Measurements from ENCODE around the gene DNAH8.

DNAH8 gene, protein sequence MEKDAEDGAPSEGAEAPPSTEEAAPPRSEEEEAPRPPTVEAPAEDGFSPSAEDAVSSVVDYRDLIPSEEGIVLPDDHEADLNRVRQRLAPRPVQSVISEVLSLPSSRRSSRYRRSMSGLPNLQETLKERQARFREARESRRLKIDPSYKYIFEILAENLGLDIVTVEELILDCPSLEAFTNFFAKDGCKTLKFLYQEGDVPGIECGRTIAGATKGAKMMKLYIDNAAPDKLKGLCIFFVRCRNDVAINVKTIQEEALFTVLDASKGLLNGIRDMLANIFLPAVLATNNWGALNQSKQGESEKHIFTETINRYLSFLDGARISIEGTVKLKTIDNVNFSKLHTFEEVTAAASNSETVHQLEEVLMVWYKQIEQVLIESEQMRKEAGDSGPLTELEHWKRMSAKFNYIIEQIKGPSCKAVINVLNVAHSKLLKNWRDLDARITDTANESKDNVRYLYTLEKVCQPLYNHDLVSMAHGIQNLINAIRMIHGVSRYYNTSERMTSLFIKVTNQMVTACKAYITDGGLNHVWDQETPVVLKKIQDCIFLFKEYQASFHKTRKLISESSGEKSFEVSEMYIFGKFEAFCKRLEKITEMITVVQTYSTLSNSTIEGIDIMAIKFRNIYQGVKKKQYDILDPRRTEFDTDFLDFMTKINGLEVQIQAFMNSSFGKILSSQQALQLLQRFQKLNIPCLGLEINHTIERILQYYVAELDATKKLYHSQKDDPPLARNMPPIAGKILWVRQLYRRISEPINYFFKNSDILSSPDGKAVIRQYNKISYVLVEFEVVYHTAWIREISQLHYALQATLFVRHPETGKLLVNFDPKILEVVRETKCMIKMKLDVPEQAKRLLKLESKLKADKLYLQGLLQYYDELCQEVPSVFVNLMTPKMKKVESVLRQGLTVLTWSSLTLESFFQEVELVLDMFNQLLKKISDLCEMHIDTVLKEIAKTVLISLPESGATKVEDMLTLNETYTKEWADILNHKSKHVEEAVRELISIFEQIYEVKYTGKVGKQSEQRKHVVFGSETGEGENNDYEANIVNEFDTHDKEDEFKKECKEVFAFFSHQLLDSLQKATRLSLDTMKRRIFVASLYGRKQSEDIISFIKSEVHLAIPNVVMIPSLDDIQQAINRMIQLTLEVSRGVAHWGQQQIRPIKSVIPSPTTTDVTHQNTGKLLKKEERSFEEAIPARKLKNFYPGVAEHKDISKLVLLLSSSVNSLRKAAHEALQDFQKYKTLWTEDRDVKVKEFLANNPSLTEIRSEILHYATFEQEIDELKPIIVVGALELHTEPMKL (N-terminal part only)

DNA sequence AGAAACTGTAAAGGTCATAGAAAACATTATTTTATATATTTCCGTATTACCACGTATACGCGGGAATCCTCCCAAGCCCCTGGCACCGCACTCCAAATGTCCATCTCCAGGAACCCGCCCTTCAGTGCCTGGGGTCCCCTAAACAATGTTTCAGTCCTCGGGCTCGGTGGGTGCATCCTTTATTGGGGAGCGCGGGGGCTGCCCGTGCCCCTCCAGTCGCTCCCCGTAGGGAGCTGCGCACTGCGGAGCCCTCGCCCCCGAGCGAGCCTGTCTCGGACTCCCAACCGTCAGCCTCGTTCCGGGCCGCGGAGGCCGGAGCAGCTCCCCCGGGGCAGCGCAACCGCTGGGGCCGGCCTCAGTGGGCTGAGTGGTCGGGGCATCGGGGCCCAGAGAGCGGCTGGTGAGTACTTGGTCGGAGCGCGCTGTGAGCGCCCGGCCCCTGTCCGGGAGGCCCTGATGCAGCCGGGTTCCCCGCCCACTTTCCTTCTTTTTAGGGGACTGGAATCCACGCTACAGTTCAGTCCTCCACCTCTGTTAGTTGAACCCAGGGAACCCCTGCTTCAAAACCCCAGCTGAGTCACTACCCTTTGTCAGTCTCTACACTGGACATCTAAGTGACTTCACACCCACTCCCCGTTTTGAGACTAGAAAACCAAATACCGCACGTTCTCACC is at the start of gene DNAH8:
Gene DNAH8, plus strand, starts transcription at position 296 of the 674 bp plus-strand sequence. CDS start 7,499 bp downstream, outside the sequence.
- Histone ChIP-seq H3K9me3 (ENCODE audit: insufficient read depth, low read length) (no peaks in the 10 kb centered on the region), H3K36me3 (ENCODE audit: low read length) (no peaks in the 10 kb centered on the region), H3K4me2 (ENCODE audit: low read depth, low read length, poor library complexity, severe bottlenecking) (no peak within 1 kb of the TSS), H3F3A (ENCODE audit: insufficient read depth) (no peaks in the 10 kb centered on the region), H3K27ac (ENCODE audit: low read depth, low read length) (no peak within 1 kb of the TSS), H3K79me2 (ENCODE audit: insufficient read depth, low read length) (no peaks in the 10 kb centered on the region), H2AFZ (ENCODE audit: low read depth, low read length, severe bottlenecking) (no peak within 1 kb of the TSS), H4K20me1 (ENCODE audit: low read depth, low read length) (no peaks in the 10 kb centered on the region), H3K9me2 (replicated peaks; ENCODE audit: insufficient read depth, low read length) (no peaks in the 10 kb centered on the region), H3K27me3 (ENCODE audit: low read length) (no peaks in the 10 kb centered on the region), H3K9ac (ENCODE audit: low read length) (no peak within 1 kb of the TSS), H3K4me3 (ENCODE audit: insufficient read depth, low read length, poor library complexity, severe bottlenecking) (no peak within 1 kb of the TSS)
- TF ChIP-seq, protein P1, sequence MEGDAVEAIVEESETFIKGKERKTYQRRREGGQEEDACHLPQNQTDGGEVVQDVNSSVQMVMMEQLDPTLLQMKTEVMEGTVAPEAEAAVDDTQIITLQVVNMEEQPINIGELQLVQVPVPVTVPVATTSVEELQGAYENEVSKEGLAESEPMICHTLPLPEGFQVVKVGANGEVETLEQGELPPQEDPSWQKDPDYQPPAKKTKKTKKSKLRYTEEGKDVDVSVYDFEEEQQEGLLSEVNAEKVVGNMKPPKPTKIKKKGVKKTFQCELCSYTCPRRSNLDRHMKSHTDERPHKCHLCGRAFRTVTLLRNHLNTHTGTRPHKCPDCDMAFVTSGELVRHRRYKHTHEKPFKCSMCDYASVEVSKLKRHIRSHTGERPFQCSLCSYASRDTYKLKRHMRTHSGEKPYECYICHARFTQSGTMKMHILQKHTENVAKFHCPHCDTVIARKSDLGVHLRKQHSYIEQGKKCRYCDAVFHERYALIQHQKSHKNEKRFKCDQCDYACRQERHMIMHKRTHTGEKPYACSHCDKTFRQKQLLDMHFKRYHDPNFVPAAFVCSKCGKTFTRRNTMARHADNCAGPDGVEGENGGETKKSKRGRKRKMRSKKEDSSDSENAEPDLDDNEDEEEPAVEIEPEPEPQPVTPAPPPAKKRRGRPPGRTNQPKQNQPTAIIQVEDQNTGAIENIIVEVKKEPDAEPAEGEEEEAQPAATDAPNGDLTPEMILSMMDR (IDR thresholded peaks at IDR 0.05; ENCODE audit: insufficient read depth, low read length, poor library complexity, severe bottlenecking) = no peak
- no peak for TF ChIP-seq EZH2phosphoT487 (conservative IDR thresholded peaks at IDR 0.05; ENCODE audit: low read length)

DNA sequence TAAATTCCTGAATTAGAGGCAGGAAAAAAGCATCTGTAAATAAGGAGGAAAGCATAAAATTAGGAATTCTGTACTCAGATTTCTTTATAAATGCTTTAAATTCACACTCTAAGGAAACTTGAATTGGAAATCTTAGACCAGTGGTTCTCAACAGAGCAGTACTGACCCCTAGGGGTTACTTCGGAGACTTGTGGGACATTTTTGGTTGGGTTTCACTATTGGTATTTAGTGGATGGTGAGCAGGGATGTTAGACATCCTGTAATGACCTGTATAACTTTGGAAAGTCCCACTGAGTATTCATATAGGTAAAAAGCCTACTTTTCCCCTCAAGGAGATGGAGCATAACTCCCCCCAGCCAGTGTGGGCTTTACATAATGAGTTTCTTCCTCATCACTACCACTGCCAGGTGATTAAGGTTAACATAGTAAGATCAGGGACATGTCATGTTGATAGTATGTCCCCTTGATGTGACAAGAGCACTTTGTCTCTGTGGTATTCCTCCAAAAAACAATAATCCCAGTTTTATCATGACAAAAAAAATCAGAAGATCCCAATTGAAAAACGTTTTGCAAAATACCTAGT is 43.1 kb upstream of the DNAH8 start:
- Histone ChIP-seq H3K27ac (ENCODE audit: low read depth, low read length) (no peak overlapping the region), H3K9ac (ENCODE audit: low read length) (no peak overlapping the region)
- TF ChIP-seq EZH2phosphoT487 (conservative IDR thresholded peaks at IDR 0.05; ENCODE audit: low read length) = no peak
- TF ChIP-seq, protein P1 (IDR thresholded peaks at IDR 0.05; ENCODE audit: insufficient read depth, low read length, poor library complexity, severe bottlenecking) = peak; percentile 85

More for the DNA sequence above, 43.1 kb upstream of the DNAH8 start:
- Histone ChIP-seq H3K9me3 (ENCODE audit: insufficient read depth, low read length) (no peaks in the 10 kb centered on the region), H2AFZ (ENCODE audit: low read depth, low read length, severe bottlenecking) (no peak overlapping the region), H3K27me3 (ENCODE audit: low read length) (no peaks in the 10 kb centered on the region), H3F3A (ENCODE audit: insufficient read depth) (peaks cover 15% of the 10 kb centered on the region), H3K4me2 (ENCODE audit: low read depth, low read length, poor library complexity, severe bottlenecking) (no peak overlapping the region), H3K36me3 (ENCODE audit: low read length) (peaks cover 17% of the 10 kb centered on the region), H3K4me3 (ENCODE audit: insufficient read depth, low read length, poor library complexity, severe bottlenecking) (no peak overlapping the region), H3K9me2 (replicated peaks; ENCODE audit: insufficient read depth, low read length) (no peaks in the 10 kb centered on the region), H3K79me2 (ENCODE audit: insufficient read depth, low read length) (no peaks in the 10 kb centered on the region), H4K20me1 (ENCODE audit: low read depth, low read length) (peaks cover 4% of the 10 kb centered on the region; the same call in 1 of the 2 replicates)

Measured in SU-DHL-6 (cell line).